Choroid plexus epithelial cell (primary cell): Measurements from ENCODE around the gene TRPM6.

Experiments used
- DNase-seq: peaks from one replicate; pipeline ENCODE4 v3.0.0-alpha.2; 2010; ENCODE audit warnings: low read depth
- H3K4me3 ChIP-seq: 2 replicates; pipeline ENCODE4 v1.5.1; 2011; ENCODE audit warnings: low read depth, mild to moderate bottlenecking, control low read depth, low read length, moderate library complexity
- TF ChIP-seq, protein P1 (sequence below): conservative IDR thresholded peaks from 2 replicates; pipeline ENCODE4 v1.5.1; 2011; ENCODE audit warnings: low read depth, mild to moderate bottlenecking, control low read depth, inconsistent platforms, low read length, moderate library complexity

Gene TRPM6

DNA sequence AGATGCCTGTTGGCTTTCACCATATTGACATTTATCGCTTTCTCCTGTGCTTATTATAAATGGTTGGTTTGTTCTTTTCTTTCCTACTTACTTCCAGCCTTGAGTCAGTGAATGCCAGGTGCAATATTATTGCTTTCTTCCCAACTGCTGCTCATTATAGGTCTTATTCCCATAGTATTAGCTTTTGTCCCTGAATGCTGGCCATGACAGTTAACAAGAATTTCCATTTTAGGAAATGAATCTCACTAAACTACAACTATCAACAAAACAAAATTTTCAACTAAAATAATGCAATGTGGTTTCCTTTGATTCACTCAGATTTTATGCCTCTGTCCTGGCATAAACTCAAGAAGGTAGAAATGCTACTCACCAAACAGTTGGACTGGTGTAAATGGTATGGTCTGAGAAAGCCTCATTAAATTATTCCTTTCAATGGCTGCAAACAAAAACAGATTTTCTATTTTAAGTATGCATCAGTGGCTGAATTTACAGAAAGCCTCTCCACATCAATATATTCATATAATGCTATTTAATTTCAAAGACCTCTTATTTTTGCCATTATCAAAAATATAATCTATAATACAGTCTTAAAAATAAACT lies 145.4 kb downstream of the TRPM6 start:
- TF ChIP-seq, protein P1, sequence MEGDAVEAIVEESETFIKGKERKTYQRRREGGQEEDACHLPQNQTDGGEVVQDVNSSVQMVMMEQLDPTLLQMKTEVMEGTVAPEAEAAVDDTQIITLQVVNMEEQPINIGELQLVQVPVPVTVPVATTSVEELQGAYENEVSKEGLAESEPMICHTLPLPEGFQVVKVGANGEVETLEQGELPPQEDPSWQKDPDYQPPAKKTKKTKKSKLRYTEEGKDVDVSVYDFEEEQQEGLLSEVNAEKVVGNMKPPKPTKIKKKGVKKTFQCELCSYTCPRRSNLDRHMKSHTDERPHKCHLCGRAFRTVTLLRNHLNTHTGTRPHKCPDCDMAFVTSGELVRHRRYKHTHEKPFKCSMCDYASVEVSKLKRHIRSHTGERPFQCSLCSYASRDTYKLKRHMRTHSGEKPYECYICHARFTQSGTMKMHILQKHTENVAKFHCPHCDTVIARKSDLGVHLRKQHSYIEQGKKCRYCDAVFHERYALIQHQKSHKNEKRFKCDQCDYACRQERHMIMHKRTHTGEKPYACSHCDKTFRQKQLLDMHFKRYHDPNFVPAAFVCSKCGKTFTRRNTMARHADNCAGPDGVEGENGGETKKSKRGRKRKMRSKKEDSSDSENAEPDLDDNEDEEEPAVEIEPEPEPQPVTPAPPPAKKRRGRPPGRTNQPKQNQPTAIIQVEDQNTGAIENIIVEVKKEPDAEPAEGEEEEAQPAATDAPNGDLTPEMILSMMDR, result no peak
- DNase-seq, result no peak
- H3K4me3 ChIP-seq, result no peak overlapping the region

DNA sequence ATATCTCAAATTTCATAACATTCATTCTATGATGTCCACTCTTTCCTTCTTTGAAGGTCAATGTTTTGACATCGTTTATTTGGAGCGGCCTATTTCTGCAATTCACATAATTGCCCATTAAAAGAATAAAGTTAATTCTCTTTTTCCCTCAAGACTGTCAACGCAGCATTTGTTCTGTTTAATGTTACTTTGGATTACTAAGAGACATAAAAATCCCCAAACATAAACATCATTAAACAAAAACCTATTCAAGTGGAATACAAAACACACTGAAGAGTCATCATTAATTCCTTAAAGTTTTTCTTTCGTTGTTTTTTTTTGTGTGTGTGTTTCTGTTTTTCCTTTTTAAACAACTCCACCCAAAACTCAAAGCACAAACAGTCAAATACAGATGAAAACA lies 151.1 kb downstream of the TRPM6 start:
- TF ChIP-seq, protein P1, result no peak
- no peak for DNase-seq

DNA sequence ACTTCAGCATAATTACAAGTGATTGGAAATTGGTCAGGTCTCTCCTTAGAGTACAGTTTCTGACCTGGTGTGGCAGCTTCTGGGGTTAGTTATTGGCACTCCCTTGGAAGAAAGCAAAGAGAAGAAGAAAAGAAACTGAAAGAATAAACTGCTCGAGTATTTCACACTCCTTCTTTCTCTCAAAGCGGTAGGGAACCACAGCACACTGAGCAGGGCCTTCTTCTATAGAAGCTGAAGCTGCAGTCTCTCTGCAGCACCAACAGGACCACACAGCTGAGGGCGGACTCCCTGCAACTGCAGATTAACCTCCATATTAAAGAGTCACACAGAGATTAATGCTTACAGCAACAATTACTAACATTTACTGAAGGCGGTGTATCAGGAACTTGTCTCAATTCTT lies 152.0 kb downstream of the TRPM6 start:
- no peak for DNase-seq
- TF ChIP-seq, protein P1, result no peak
- no peak overlapping the region for H3K4me3 ChIP-seq

More for the DNA sequence above, 151.1 kb downstream of the TRPM6 start:
- no peak overlapping the region for H3K4me3 ChIP-seq

DNA sequence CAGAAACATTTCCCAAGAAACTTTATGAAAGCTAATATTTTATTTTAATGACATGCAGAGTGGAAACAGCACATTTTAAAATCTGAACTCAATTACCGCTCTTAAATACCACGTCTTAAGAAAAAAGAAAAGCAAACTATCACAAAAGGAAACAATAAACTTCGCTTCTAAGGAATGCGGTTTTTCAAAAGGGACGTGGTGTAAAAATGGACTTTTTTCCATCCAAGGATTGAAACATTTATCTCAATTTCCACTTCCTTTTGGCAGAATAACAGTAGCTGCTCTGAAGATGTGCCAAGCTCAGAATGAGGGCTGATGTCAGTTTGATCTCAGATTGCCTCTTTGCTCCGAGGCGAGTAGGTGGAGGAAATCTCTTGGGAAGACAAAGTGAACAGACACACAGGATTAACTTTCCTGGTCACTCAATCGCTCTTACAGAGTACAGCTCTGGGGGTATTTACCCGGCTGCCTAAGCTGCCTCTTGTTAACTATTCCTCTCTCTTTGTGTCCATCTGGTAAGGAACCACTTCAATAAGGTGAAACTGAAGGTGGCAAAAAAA lies 158.5 kb downstream of the TRPM6 start:
- H3K4me3 ChIP-seq, result peak overlapping the region; percentile 39

DNA sequence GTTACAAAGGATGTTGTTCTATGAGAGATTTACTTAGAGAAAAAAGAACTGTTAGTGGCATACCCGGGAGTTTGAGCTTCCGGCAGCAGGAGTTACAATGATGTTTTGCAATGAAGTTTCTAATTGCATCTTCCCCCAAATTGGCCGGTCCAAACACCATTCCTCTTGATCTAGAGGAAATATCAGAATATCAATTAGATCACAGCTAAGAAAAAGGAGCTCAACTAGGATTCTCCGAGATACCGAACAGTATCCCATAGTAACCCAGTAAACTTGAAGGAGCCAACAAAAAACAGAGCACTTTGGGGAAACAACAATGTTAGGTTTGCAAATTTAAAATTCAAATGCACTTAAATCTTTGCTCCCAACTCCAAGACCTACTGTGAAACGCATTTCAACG lies 159.5 kb downstream of the TRPM6 start:
- TF ChIP-seq, protein P1, result no peak
- H3K4me3 ChIP-seq, result no peak overlapping the region
- no peak for DNase-seq

More for the DNA sequence above, 158.5 kb downstream of the TRPM6 start:
- DNase-seq, result peak; percentile 39
- TF ChIP-seq, protein P1, result no peak

DNA sequence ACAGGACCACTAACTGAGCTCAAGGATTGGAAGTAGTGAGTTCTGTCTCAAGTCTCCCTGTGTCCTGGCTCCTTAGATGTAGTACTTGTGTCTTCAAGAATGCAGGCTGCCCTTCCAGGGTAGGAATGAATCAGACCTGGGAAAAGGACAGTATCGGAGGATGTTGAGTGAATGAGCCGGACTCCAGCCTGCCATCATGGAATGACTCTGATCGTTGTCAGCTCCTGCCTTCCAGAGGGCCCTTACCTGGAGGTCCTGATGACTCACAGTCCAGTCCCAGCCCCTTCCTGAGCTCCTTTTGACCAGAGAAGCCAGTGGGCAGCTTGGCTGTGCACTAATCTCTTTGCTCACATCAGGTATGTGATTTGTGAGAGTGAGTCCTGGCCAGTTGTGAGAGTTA lies 161.1 kb downstream of the TRPM6 start:
- no peak for DNase-seq
- TF ChIP-seq, protein P1, result no peak
- H3K4me3 ChIP-seq, result no peak overlapping the region

DNA sequence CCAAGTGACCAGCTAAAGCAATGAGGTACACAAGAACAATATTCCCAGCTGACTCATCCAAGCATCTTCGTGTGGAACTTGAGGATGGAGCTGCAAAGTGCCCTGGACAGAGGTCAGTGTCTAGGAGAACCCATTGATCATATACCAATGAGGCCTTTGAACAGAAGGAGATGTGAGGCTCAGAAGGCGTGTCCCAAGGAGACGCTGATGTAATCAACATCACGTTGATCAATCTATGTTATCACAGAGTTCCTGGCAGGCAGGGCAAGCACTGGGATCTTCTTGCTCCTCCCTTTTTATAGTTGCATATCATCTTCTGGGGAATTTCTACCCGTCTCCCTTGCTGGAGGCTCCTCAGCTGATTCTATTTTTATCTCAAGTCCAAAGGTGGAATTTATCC lies 163.4 kb downstream of the TRPM6 start:
- no peak overlapping the region for H3K4me3 ChIP-seq
- TF ChIP-seq, protein P1, result no peak
- DNase-seq, result no peak
